Natural killer cell treated with Interleukin-12 subunit alpha and Interleukin-12 subunit beta and Interleukin-15 and Interleukin-18, amount 100 ng/mL, for 72 hours (primary cell): ENCODE measurements around the gene PDRG1. TPM values are rescaled to one million over a fixed set of nuclear protein-coding genes. Genes with fewer than 3 reads are reported as not detected.
"Not testable (repeated sequence)": the region's sequence is repeated elsewhere in the genome, so short reads cannot be mapped to it uniquely, and the experiment has no call there.

ENCODE experiments used
- ATAC-seq, 2 donors: fragments of 150-1000 bp; cut with Tn5 transposase in 1 of 2; sonication (Bioruptor Pico), chemical (Tn5 transposase) in 1 of 2; 2 replicates each; pipeline ENCODE4 v1.10.0; 2021
- DNase-seq: peaks from one replicate; pipeline ENCODE4 v3.0.0; 2022; ENCODE audit warnings: low spot score
- H3K27ac Mint-ChIP-seq, 2 donors: 1 replicate in 1 of 2; 2 replicates in 1 of 2; pipeline ENCODE4 v1.8.0; 2022; ENCODE audit warnings: mixed read lengths in 2 of 2, mild to moderate bottlenecking in 1 of 2, moderate library complexity in 1 of 2
- H3K27me3 Mint-ChIP-seq, 2 donors: 1 replicate in 1 of 2; 2 replicates in 1 of 2; pipeline ENCODE4 v1.8.0; 2022; ENCODE audit warnings: mixed read lengths in 2 of 2
- H3K36me3 Mint-ChIP-seq: one replicate; pipeline ENCODE4 v1.8.0; 2022; ENCODE audit warnings: mixed read lengths
- H3K4me1 Mint-ChIP-seq, 2 donors: 1 replicate in 1 of 2; 2 replicates in 1 of 2; pipeline ENCODE4 v1.8.0; 2022; ENCODE audit warnings: low read depth in 2 of 2, mixed read lengths in 2 of 2, mild to moderate bottlenecking in 1 of 2
- H3K4me3 Mint-ChIP-seq: one replicate; pipeline ENCODE4 v1.8.0; 2022; ENCODE audit warnings: mixed read lengths
- H3K9me3 Mint-ChIP-seq: 2 replicates; pipeline ENCODE4 v1.8.0; 2022; ENCODE audit warnings: mixed read lengths
- total RNA-seq, 2 donors: library from RNA; stranded (reverse); gene quantifications; one replicate each; pipeline ENCODE4 v1.2.3, GENCODE V29; 2022

Gene PDRG1
- total RNA-seq, 2 donors from 2014 or later = 15.6 to 18.7 TPM

GRCh38 chr20:31929631-31930030, 22.2 kb downstream of the PDRG1 start:
- H3K9me3 Mint-ChIP-seq, H3K27ac Mint-ChIP-seq, ATAC-seq, H3K36me3 Mint-ChIP-seq, DNase-seq, H3K4me3 Mint-ChIP-seq, H3K4me1 Mint-ChIP-seq: not testable (repeated sequence)
- peaks cover 13 to 20% of the 10 kb centered on the region in 2 donors for H3K27me3 Mint-ChIP-seq

GRCh38 chr20:31927627-31928159, 24.2 kb downstream of the PDRG1 start:
- H3K9me3 Mint-ChIP-seq = no peaks in the 10 kb centered on the region
- ATAC-seq (no peak), DNase-seq (no peak)
- no peaks in the 10 kb centered on the region for H3K36me3 Mint-ChIP-seq
- H3K27me3 Mint-ChIP-seq = peaks cover 18 to 30% of the 10 kb centered on the region in 2 donors
- H3K27ac Mint-ChIP-seq = no peak overlapping the region
- no peak overlapping the region for H3K4me3 Mint-ChIP-seq
- H3K4me1 Mint-ChIP-seq = peaks cover 0 to 14% of the 10 kb centered on the region in 2 donors

- peaks cover 0 to 19% of the 10 kb centered on the region in 2 donors for H3K4me1 Mint-ChIP-seq
- H3K27ac Mint-ChIP-seq = no peak overlapping the region
- H3K36me3 Mint-ChIP-seq = no peaks in the 10 kb centered on the region
- H3K4me3 Mint-ChIP-seq = no peak overlapping the region
- H3K27me3 Mint-ChIP-seq = peaks cover 18 to 30% of the 10 kb centered on the region in 2 donors
- ATAC-seq = no peak
- no peak for DNase-seq
- no peaks in the 10 kb centered on the region for H3K9me3 Mint-ChIP-seq
Observed at GRCh38 chr20:31926493-31926892, 25.4 kb downstream of the PDRG1 start.

- Mint-ChIP-seq H3K9me3 (no peaks in the 10 kb centered on the region), H3K4me3 (no peak overlapping the region), H3K36me3 (no peaks in the 10 kb centered on the region), H3K27ac (no peak overlapping the region), H3K27me3 (peaks cover 18 to 34% of the 10 kb centered on the region in 2 donors), H3K4me1 (peaks cover 0 to 19% of the 10 kb centered on the region in 2 donors)
- no peak for DNase-seq
- peak in 1 of 2 donors; percentile 27 for ATAC-seq
Observed at GRCh38 chr20:31925631-31926030, 26.2 kb downstream of the PDRG1 start.

GRCh38 chr20:31924561-31924960, 27.3 kb downstream of the PDRG1 start:
- Mint-ChIP-seq H3K4me1 (peaks cover 0 to 19% of the 10 kb centered on the region in 2 donors), H3K27ac (peak overlapping the region in 1 of 2 donors; percentile 40), H3K4me3 (no peak overlapping the region), H3K27me3 (peaks cover 17 to 42% of the 10 kb centered on the region in 2 donors), H3K36me3 (no peaks in the 10 kb centered on the region), H3K9me3 (no peaks in the 10 kb centered on the region)
- DNase-seq (no peak), ATAC-seq (no peak)

- peak; percentile 41 to 81 for ATAC-seq
- Mint-ChIP-seq H3K36me3 (no peaks in the 10 kb centered on the region), H3K9me3 (no peaks in the 10 kb centered on the region), H3K27ac (peak overlapping the region in 1 of 2 donors; percentile 40), H3K27me3 (peaks cover 16 to 38% of the 10 kb centered on the region in 2 donors), H3K4me1 (peaks cover 0 to 19% of the 10 kb centered on the region in 2 donors), H3K4me3 (no peak overlapping the region)
- no peak for DNase-seq
Observed at GRCh38 chr20:31923388-31924331, 28.2 kb downstream of the PDRG1 start.

GRCh38 chr20:31922588-31922987, 29.3 kb downstream of the PDRG1 start:
- Mint-ChIP-seq H3K36me3 (no peaks in the 10 kb centered on the region), H3K4me3 (no peak overlapping the region), H3K27ac (no peak overlapping the region), H3K9me3 (no peaks in the 10 kb centered on the region), H3K27me3 (peaks cover 24 to 36% of the 10 kb centered on the region in 2 donors), H3K4me1 (peaks cover 0 to 19% of the 10 kb centered on the region in 2 donors)
- no peak for ATAC-seq
- DNase-seq = no peak

- Mint-ChIP-seq H3K4me3 (no peak overlapping the region), H3K9me3 (no peaks in the 10 kb centered on the region), H3K27ac (no peak overlapping the region), H3K4me1 (peaks cover 0 to 19% of the 10 kb centered on the region in 2 donors), H3K36me3 (no peaks in the 10 kb centered on the region), H3K27me3 (peaks cover 24 to 36% of the 10 kb centered on the region in 2 donors)
- ATAC-seq (no peak), DNase-seq (no peak)
Observed at GRCh38 chr20:31922181-31922580, 29.7 kb downstream of the PDRG1 start.

GRCh38 chr20:31921480-31921879, 30.4 kb downstream of the PDRG1 start:
- H3K9me3 Mint-ChIP-seq, H3K27ac Mint-ChIP-seq, H3K36me3 Mint-ChIP-seq, ATAC-seq, DNase-seq, H3K4me3 Mint-ChIP-seq: not testable (repeated sequence)
- Mint-ChIP-seq H3K4me1 (peaks cover 0 to 19% of the 10 kb centered on the region in 2 donors), H3K27me3 (peaks cover 24 to 34% of the 10 kb centered on the region in 2 donors)

- Mint-ChIP-seq H3K36me3 (no peaks in the 10 kb centered on the region), H3K4me3 (no peak overlapping the region), H3K27me3 (peaks cover 20 to 24% of the 10 kb centered on the region in 2 donors), H3K4me1 (peaks cover 0 to 19% of the 10 kb centered on the region in 2 donors), H3K27ac (no peak overlapping the region), H3K9me3 (no peaks in the 10 kb centered on the region)
- ATAC-seq = no peak
- DNase-seq = no peak
Observed at GRCh38 chr20:31920275-31920855, 31.5 kb downstream of the PDRG1 start.

GRCh38 chr20:31919410-31920155, 32.3 kb downstream of the PDRG1 start:
- no peaks in the 10 kb centered on the region for H3K36me3 Mint-ChIP-seq
- ATAC-seq = no peak
- no peak overlapping the region for H3K27ac Mint-ChIP-seq
- H3K9me3 Mint-ChIP-seq = no peaks in the 10 kb centered on the region
- DNase-seq = no peak
- H3K27me3 Mint-ChIP-seq = peaks cover 20 to 22% of the 10 kb centered on the region in 2 donors
- H3K4me1 Mint-ChIP-seq = peaks cover 0 to 19% of the 10 kb centered on the region in 2 donors
- H3K4me3 Mint-ChIP-seq = no peak overlapping the region

GRCh38 chr20:31918466-31919105, 33.3 kb downstream of the PDRG1 start:
- Mint-ChIP-seq H3K4me1 (peaks cover 0 to 9% of the 10 kb centered on the region in 2 donors), H3K4me3 (no peak overlapping the region), H3K36me3 (no peaks in the 10 kb centered on the region), H3K9me3 (no peaks in the 10 kb centered on the region), H3K27me3 (peaks cover 13 to 14% of the 10 kb centered on the region in 2 donors), H3K27ac (no peak overlapping the region)
- no peak for DNase-seq
- ATAC-seq = no peak

- not testable (repeated sequence) for H3K4me3 Mint-ChIP-seq, H3K27ac Mint-ChIP-seq, H3K9me3 Mint-ChIP-seq, H3K36me3 Mint-ChIP-seq, H3K4me1 Mint-ChIP-seq, DNase-seq, ATAC-seq
- H3K27me3 Mint-ChIP-seq = peaks cover 13 to 14% of the 10 kb centered on the region in 2 donors
Observed at GRCh38 chr20:31917962-31918412, 33.9 kb downstream of the PDRG1 start.
